Prostate gland (tissue), 2 donors: ENCODE results near the gene DNAAF5. TPM values are rescaled to one million over a fixed set of nuclear protein-coding genes. Genes with fewer than 3 reads are reported as not detected.

Experiments
- DNase-seq: peaks from one replicate; pipeline ENCODE4 v3.0.0-alpha.2; 2019; ENCODE audit warnings: low spot score
- H3K27ac ChIP-seq, 2 donors: fragments of 200-600 bp; sonication (generic); 2 replicates each; pipeline ENCODE4 v1.5.1; 2017 to 2019
- H3K27me3 ChIP-seq: fragments of 200-600 bp; sonication (generic); replicated peaks from 2 replicates; pipeline ENCODE4 v1.5.1; 2019; ENCODE audit not compliant: insufficient read depth
- H3K36me3 ChIP-seq, 2 donors: fragments of 200-600 bp; sonication (generic); 1 replicate in 1 of 2; 2 replicates in 1 of 2; pipeline versions ENCODE4 v1.5.1 to v1.8.1; 2017 to 2019
- H3K4me1 ChIP-seq: fragments of 200-600 bp; sonication (generic); replicated peaks from 2 replicates; pipeline ENCODE4 v1.5.1; 2019
- H3K4me3 ChIP-seq, 2 donors: fragments of 200-600 bp; sonication (generic); 2 replicates each; pipeline ENCODE4 v1.5.1; 2017 to 2019
- H3K9me3 ChIP-seq: fragments of 200-600 bp; sonication (generic); 2 replicates; pipeline ENCODE4 v1.5.1; 2017
- CTCF ChIP-seq, 4 experiments: fragments of 200-600 bp in 2 of 4; fragments of 450-650 bp in 2 of 4; sonication (generic) in 2 of 4; IDR thresholded peaks; 1 replicate in 3 of 4; 2 replicates in 1 of 4; pipeline ENCODE4 v1.5.1; 2016 to 2019; ENCODE audit warnings: antibody characterized with exemption in 4 of 4, mild to moderate bottlenecking in 2 of 4, moderate library complexity in 2 of 4
- POLR2A ChIP-seq: fragments of 450-650 bp; IDR thresholded peaks from one replicate; pipeline ENCODE4 v1.6.1; 2016; ENCODE audit warnings: antibody characterized with exemption, mild to moderate bottlenecking
- POLR2AphosphoS5 ChIP-seq: sonication (generic); formaldehyde crosslinking; IDR thresholded peaks from one replicate; pipeline ENCODE4 v1.6.1; 2017; ENCODE audit warnings: antibody characterized with exemption
- WGBS: methylation state at CpG from one replicate; pipeline ENCODE4 v1.1.5; 2018; 5-methylcytosine and 5-hydroxymethylcytosine counted together
- intact Hi-C: fragments of 100-400 bp; cut with DNase I; formaldehyde crosslinking; loops from one replicate; pipeline ENCODE4 v1.14.2; 2022
- total RNA-seq, 2 donors: library from RNA; depleted of rRNA; stranded (reverse); fragments of >200 nt; gene quantifications; one replicate each; pipeline ENCODE4 v1.1.0, GENCODE V29; 2016

Gene DNAAF5
- total RNA-seq, 2 donors from 2014 or later = 30.8 to 52.0 TPM

- no peak overlapping the region for H3K27ac ChIP-seq
- intact Hi-C loops = no loop called here
- 89% methylated on average over 19 of the region's 19 CpGs for WGBS
These were observed 31.3 kb downstream of the DNAAF5 start for GRCh38 chr7:757741-758163.

GRCh38 chr7:759569-759968 lies 33.1 kb downstream of the DNAAF5 start:
- Histone ChIP-seq H3K4me1 (no peaks in the 10 kb centered on the region), H3K27ac (no peak overlapping the region), H3K36me3 (peaks cover 9 to 20% of the 10 kb centered on the region in 2 donors), H3K4me3 (no peak overlapping the region), H3K9me3 (no peaks in the 10 kb centered on the region), H3K27me3 (no peaks in the 10 kb centered on the region)
- DNase-seq = no peak
- WGBS = 89% methylated on average over 8 of the region's 8 CpGs
- intact Hi-C loops = no loop called here
- no peak for TF ChIP-seq POLR2A

More at GRCh38 chr7:757741-758163, 31.3 kb downstream of the DNAAF5 start:
- Histone ChIP-seq H3K36me3 (peaks cover 0 to 11% of the 10 kb centered on the region in 2 donors), H3K27me3 (no peaks in the 10 kb centered on the region), H3K4me1 (no peaks in the 10 kb centered on the region), H3K4me3 (no peak overlapping the region), H3K9me3 (no peaks in the 10 kb centered on the region)
- TF ChIP-seq CTCF (IDR thresholded peaks at IDR 0.05) (no peak), POLR2AphosphoS5 (no peak), POLR2A (no peak)
- DNase-seq = no peak

GRCh38 chr7:760006-760405 lies 33.5 kb downstream of the DNAAF5 start:
- Histone ChIP-seq H3K4me1 (no peaks in the 10 kb centered on the region), H3K27ac (no peak overlapping the region), H3K27me3 (no peaks in the 10 kb centered on the region), H3K36me3 (peaks cover 9 to 19% of the 10 kb centered on the region in 2 donors), H3K4me3 (no peak overlapping the region), H3K9me3 (no peaks in the 10 kb centered on the region)
- DNase-seq = no peak
- WGBS = 78% methylated on average over 16 of the region's 16 CpGs
- TF ChIP-seq POLR2A (no peak), CTCF (IDR thresholded peaks at IDR 0.05) (no peak), POLR2AphosphoS5 (no peak)
- intact Hi-C loops = no loop called here

- Histone ChIP-seq H3K27me3 (no peaks in the 10 kb centered on the region), H3K4me1 (no peaks in the 10 kb centered on the region), H3K9me3 (no peaks in the 10 kb centered on the region), H3K36me3 (peaks cover 9 to 17% of the 10 kb centered on the region in 2 donors), H3K4me3 (no peak overlapping the region), H3K27ac (no peak overlapping the region)
- WGBS = 95% methylated on average over 12 of the region's 12 CpGs
- no peak for DNase-seq
- intact Hi-C loops = no loop called here
- TF ChIP-seq CTCF (IDR thresholded peaks at IDR 0.05) = no peak
- TF ChIP-seq POLR2AphosphoS5 = no peak
- TF ChIP-seq POLR2A = no peak
These were observed 34.6 kb downstream of the DNAAF5 start for GRCh38 chr7:761101-761500.

GRCh38 chr7:761631-762030 lies 35.1 kb downstream of the DNAAF5 start:
- intact Hi-C loops = no loop called here
- Histone ChIP-seq H3K27me3 (no peaks in the 10 kb centered on the region), H3K4me1 (no peaks in the 10 kb centered on the region), H3K36me3 (peaks cover 9 to 17% of the 10 kb centered on the region in 2 donors), H3K4me3 (no peak overlapping the region), H3K27ac (no peak overlapping the region), H3K9me3 (no peaks in the 10 kb centered on the region)
- TF ChIP-seq CTCF (IDR thresholded peaks at IDR 0.05) (no peak), POLR2A (no peak), POLR2AphosphoS5 (no peak)
- WGBS = 93% methylated on average over 11 of the region's 11 CpGs
- no peak for DNase-seq
